GM04503 (cell line): Measurements from ENCODE around the gene KRTDAP.

Source experiments
- DNase-seq: peaks from one replicate; pipeline ENCODE4 v3.0.0-alpha.2; 2012; ENCODE audit warnings: low read depth

Gene KRTDAP

GRCh38 chr19:35490364-35490763 lies at the start of gene KRTDAP:
TSS of gene KRTDAP (minus strand) at chr19:35490464. CDS start at chr19:35490442, 22 bp downstream.
- no peak for DNase-seq

- no peak for DNase-seq
Measured at GRCh38 chr19:35539850-35540249, 49.6 kb upstream of the KRTDAP start.

- no peak for DNase-seq
Measured at GRCh38 chr19:35539314-35539713, 49.0 kb upstream of the KRTDAP start.

- no peak for DNase-seq
Measured at GRCh38 chr19:35534803-35535480, 44.7 kb upstream of the KRTDAP start.

GRCh38 chr19:35533822-35534392 lies 43.6 kb upstream of the KRTDAP start:
- DNase-seq: no peak

GRCh38 chr19:35533201-35533821 lies 43.0 kb upstream of the KRTDAP start, which contains the start of gene GAPDHS:
TSS of gene GAPDHS (plus strand) at chr19:35533456. CDS start at chr19:35533528, 72 bp downstream.
- no peak for DNase-seq

GRCh38 chr19:35531291-35531690 lies 41.0 kb upstream of the KRTDAP start:
- no peak for DNase-seq

- no peak for DNase-seq
Measured at GRCh38 chr19:35529241-35530218, 39.3 kb upstream of the KRTDAP start.

- DNase-seq: peak; percentile 75
Measured at GRCh38 chr19:35528218-35529038, 38.2 kb upstream of the KRTDAP start, which contains the start of gene SBSN. TSS of gene SBSN (minus strand) at chr19:35528311. CDS start at chr19:35528281, 30 bp downstream.

GRCh38 chr19:35525873-35526272 lies 35.6 kb upstream of the KRTDAP start:
- no peak for DNase-seq

GRCh38 chr19:35524181-35524837 lies 34.0 kb upstream of the KRTDAP start:
- DNase-seq: no peak

GRCh38 chr19:35522745-35523327 lies 32.6 kb upstream of the KRTDAP start:
- DNase-seq: no peak

GRCh38 chr19:35521124-35521743 lies 31.0 kb upstream of the KRTDAP start:
- no peak for DNase-seq

- no peak for DNase-seq
Measured at GRCh38 chr19:35519291-35519690, 29.0 kb upstream of the KRTDAP start.

- peak; percentile 87 for DNase-seq
Measured at GRCh38 chr19:35518313-35518712, 28.0 kb upstream of the KRTDAP start.

- DNase-seq: no peak
Measured at GRCh38 chr19:35517342-35517741, 27.1 kb upstream of the KRTDAP start.

- no peak for DNase-seq
Measured at GRCh38 chr19:35516310-35516709, 26.0 kb upstream of the KRTDAP start.

- DNase-seq: no peak
Measured at GRCh38 chr19:35514282-35514809, 24.1 kb upstream of the KRTDAP start.

GRCh38 chr19:35513628-35514281 lies 23.5 kb upstream of the KRTDAP start, which contains the start of gene DMKN:
TSS of gene DMKN (minus strand) at chr19:35513649. CDS start at chr19:35513475, 174 bp downstream.
- DNase-seq: peak; percentile 38
